GM21367 (cell line): ENCODE data around the gene NOS1AP.
A peak's percentile ranks its signal among the peaks of the same experiment; 100 is the strongest.

ENCODE experiments used
- ATAC-seq: cut with Tn5 transposase; IDR thresholded peaks from one replicate; pipeline ENCODE4 v1.9.1; 2021; ENCODE audit not compliant: unreplicated experiment

NOS1AP gene

DNA sequence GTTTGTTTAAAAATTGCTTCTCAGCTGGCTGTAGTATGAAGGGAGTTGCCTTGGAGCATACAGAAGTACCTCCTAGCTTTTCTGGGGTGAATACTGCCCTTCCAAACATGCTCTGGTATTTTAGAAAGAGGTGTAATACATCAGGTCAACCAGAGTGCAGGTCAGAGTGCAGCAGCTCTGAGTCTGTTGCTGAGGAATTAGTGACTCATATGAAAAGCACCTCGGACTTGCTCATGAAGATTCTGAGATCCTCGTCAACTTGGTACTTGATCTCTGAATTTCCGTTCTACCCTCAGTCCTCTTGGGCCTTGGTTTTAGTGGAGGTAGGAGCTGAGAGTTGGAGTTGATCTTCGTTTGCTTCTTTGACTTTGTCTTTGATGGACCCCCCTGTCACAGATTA lies 67.3 kb downstream of the NOS1AP start:
- no peak for ATAC-seq

DNA sequence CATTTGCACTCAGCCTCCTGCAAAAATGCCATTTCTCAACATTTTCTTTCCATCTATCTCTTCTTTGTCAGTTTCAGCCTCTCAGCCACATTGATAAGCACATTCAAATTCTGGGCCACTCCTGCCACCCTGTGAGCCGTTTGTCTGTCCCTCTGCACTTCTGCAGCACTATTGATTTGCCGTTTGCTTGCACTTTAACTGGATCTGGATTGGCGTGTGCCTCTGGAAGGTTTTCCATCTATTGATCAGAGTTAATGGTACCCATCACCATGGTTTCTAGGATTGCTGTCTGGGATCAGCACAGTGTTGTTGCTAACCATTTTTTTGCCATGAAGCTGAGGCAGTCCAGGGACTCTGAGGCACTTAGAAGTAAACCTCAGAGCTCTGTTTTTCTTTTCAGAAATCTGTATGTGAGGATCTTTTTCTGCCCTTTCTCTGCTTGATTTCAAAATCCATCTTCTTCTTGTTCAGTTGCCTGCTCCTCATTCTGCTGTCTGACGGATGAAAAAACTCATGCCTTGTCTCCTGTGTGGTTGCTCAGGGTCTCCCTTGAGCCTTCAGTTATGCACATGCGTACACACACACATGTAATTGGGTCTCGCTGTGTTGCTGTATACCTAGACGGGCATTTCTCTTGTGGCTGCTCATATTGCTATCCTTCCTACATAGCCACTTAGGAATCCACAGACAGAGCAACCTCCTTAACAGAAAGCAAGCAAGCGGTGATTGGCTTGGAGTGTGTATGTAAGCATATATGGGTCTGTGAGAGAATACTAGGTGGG lies 67.9 kb downstream of the NOS1AP start:
- no peak for ATAC-seq

DNA sequence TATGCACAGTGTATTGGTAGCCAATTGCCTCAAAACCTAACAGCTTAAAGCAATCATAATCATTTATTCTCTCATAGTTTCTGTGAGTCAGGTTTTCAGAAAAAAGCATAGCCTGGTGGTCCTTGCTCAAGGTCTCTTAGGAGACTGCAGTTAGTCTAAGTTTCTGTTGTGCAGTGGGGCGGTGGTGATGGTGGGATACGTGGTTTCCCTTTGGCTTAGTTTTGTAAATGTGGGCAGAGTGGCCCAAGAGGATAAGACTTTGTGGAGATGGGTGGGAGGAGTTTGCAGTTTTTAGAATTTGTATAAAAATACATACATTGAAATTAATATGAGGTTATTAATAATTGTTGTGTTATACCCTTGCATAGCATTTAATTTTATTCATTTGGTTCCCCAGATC lies 68.6 kb downstream of the NOS1AP start:
- ATAC-seq: no peak

DNA sequence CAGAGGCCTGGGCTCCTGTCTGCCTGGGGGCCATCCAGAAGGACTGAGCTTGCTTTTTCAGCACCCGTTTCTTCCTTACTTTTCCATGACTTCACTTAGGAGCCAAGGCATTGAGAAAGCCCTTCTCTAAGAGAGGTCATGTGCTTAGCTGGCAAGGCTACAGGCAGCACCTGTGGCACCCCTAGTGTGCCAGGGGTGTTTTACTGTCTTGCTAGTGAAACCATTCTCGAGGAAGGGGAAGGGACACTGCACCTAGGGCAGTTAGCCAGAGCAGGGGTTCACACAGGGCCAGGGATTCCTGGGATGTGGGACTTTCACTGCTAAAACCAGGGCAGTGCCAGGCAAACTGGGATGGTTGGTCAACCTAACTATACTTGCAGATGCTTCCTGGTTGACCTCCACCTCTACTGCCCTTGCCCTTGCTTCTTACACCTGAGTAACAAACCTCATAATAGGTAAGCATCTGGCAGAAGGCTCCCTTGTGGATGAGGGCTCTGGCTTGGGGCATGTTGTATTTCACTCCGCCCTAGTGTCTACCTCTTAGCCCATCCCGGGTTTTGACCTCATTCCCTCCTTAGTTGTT lies 69.2 kb downstream of the NOS1AP start:
- no peak for ATAC-seq

DNA sequence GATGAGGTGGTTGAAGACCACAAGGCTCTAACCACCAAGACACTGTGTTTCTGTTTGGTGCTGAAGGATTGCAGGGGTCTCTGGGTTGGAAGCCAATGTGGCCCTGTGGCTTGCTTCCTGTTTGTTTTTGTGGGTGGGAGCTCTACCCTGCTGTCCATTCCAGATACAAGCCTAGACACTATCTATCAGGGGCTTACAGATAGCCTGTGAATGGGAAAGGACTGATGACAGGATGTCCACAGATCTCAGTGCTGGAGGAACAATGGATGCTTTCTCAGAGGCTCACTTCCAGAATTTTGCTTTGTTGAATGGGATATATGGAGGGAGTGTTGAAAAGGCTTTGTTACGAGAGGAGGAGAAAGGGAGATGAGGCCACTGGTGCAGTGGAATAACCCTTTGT lies 69.7 kb downstream of the NOS1AP start:
- no peak for ATAC-seq

DNA sequence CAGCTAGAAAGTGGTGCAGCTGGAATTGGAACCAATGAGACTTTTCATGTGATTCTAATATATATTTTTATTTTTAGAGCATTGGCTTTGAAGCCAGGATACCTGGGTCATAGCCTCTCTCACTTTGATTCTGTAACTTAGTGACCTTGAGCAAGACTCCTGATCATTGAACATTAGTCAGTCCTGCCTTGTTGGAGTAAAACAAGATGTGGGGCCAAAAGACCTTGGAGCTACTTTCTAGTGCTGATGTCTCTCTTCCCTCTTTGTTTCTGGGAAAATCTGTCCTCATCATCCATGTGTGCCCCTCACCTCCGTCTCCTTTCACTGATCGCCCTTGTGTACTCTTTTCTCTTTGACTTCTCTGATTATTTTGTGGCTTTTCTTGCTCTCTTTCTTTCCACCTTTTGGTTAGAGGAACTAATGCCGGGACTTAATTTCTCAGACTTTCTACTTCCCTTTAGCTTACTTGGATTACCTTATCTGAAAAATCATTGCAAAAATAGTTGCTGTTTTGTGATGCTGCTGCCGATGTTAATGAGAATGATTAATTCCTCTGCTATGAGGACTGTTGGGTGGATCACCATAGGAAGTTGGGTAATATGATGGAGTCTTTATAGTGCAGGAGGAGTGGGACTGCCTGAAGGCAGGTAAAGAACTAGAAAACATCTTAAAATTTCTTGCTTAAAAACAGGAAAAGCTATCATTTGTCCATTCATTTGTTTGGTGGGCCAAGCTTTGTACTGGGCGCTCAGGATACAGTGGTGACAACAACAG lies 72.0 kb downstream of the NOS1AP start:
- no peak for ATAC-seq

DNA sequence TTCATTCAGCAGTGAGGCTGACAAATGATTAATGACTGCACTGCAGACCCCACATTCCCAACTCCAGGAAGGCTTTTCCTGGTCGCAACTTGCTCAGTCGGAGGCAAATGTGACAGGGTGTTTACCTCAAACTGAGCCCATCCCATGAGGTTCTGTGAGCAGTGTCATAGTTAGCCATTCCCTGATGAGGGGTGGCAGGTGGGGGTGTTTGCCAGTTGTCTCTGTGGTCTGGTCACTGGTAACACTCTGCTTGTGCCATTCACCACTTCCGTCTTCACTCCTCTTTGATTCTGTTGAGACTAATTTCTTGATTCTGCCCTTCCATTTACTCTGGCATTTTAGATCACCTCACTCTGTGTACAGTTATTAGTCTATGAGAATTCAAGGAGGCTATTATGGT lies 73.5 kb downstream of the NOS1AP start:
- no peak for ATAC-seq

DNA sequence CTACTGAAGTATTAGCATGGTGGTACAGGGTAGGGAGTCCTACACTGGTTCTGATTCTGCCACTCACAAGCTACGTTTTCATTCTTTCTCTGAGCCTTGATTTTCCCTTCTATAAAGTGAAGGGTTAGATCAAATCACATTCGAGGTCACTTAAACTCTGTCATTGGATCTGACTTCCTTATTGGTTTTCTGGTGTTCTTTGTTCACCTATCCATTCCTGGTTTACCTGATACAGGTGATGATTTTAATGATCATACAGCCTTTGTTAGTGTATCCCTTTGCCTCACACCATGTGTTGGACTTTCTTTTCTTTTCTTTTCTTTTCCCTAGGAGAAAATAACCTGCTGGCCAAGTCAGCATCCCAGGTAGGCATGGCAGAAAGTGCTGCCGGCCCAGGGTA lies 74.8 kb downstream of the NOS1AP start:
- no peak for ATAC-seq

DNA sequence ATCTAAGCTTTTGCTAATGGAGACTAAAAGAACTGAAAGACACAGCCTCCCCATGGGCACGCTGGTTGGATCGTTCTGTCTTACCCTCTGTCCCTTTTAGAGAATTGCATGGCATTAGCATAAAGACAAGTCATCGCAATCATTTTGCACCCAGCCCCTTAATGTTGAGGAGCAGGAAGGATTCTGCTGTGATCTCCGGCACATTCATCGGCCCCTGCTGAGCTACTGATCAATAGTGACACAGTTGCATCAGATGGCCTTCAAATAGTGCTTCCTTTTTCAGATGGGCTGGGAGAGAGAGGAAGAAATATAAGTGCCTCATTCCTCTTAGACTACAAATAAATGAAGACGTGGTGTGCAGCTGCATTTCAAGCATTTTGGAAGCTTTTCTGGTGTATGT lies 75.4 kb downstream of the NOS1AP start:
- ATAC-seq: no peak

DNA sequence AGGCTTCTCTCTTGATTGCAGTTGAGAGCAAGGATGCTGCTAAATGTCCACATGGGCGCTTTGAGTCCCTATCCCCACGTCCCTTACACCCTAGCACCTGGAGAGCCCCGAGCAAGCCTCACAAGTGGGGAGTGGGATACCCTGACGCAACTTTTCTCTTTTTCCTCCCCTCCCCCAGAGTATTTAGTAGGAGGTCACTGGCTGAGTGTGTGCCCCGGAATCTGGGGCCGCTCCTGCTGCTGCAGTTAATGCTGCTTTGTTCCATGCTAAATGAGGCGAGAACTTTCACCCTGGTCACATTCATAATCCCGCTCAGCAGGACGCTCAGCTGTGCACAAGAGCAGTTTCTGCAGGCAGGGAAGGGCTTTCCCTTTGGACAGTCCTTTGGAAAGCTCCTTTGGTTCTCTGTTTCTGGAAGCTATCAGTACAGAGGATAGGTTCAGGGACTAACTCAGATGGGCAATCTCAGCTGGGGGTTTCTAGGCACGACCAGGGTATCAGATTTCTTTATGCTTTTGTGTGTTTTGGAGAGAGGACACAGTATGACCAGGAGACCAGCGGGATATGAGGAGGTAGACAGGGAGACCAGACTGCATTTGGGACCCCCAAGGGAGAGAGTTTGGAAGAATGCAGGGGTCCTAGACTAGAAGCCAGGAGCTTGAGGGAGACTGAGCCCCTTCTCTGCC lies 75.9 kb downstream of the NOS1AP start:
- ATAC-seq: no peak

DNA sequence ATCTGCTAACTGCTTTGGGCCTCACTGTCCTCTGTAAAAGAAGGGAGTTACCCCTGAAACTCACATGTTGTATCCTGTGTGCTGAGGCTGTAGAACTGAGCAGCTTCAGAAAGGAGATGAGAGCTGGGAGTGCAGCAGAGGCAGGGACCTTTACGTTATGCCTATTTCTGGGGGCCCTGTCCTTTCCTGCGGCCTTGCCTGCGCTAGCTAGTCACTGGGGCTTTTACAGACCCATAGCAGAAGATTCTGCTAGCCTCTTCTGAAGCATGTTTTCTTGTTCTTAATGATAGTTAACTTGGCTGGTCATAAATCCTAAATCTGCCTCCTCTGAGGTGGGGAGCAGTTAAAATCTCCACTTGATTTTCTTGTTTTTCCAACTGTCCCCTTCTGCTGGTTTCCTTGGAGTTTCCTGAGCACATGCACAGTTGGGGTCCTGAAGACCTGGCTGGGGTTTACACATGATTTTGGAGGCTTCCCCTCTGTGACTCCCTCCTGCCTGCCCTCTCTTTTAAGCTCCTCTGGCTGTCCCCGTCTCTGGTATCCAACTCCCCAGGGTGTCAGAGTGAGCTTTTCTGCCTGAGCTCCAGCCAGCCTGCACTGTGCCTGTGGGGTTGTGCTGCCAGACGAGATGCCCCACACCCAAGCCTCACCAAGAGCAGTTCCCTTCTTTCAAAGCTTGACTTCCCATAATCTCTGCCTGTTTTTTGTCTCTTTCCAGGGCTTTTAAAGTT lies 76.6 kb downstream of the NOS1AP start:
- ATAC-seq: no peak

DNA sequence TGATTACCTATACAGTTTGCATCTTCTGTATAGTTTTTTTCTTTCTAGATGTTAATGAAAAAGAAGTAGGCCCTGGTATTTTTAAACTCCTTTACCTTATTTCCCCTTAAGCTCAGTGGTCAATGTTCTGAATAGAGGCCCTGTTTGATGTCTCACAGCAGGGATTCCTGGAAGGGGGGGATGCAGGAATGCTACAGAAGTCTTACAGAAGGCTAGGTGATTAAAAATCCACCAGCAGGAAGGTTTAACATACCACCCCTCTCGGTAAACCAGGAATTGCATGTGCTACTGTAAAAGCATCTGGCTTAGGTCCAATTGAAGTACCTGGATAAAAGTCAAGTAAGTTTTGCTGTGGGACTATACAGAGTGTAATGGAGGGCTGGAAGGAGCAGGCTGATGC lies 78.3 kb downstream of the NOS1AP start:
- ATAC-seq: no peak

DNA sequence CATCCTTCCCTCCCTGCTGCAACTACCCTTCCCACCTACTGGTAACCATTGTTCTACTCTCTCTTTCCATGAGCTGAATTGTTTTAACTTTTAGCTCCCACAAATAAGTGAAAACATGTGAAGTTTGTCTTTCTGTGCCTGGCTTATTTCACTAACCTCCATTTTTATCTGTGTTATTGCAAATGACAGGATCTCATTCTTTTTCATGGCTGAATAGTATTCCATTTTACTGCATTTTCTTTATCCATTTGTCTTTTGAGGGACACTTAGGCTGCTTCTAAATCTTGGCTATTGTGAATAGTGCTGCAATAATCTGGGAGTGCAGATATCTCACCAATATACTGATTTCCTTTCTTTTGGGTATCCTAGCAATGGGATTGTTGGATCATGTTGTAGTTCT lies 80.6 kb downstream of the NOS1AP start:
- ATAC-seq: no peak

DNA sequence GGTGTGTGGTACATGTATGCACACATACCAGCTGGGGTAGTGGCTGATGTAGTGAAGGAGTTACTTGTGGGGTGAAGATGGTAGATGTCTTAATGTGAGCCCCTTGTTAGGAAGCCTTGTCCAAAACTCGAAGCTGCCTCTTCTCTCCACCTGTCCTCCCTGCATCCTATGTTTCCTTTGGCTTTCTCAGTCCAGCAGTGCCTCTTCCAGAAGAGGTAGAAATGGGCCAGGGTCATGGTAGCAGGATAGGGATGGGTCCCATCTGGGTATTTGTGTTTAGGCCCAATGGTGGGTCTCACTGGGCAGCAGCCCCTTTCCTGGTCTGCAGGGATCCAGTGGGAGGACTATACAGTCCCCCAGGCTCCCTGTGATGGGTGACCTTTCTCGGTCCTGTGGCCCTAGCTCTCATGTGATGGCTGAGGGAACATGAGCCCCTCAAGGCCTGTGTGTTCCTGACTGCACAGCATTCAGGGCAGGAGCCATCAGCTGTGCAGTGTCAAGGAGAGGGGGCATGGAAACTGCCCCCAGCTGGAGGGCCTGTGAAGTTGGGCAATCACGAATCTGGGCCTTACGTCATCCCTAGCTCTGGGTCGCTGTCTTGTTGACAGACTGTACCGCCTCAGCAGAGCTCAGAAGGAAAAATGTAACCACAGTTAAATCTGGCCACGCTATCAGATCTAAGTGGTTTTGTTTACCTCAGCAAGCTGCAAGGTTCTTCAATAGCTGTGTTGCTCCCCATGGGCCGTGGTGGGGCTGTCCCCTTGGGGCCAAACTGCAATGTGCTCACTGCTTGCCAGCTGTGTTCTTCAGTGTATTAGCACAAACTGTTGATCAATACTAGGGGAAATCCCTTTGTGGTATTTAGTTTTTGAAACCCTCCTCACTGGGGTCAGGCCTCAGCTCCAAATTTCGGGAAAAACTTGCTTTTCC lies 82.7 kb downstream of the NOS1AP start:
- ATAC-seq: peak; percentile 56

DNA sequence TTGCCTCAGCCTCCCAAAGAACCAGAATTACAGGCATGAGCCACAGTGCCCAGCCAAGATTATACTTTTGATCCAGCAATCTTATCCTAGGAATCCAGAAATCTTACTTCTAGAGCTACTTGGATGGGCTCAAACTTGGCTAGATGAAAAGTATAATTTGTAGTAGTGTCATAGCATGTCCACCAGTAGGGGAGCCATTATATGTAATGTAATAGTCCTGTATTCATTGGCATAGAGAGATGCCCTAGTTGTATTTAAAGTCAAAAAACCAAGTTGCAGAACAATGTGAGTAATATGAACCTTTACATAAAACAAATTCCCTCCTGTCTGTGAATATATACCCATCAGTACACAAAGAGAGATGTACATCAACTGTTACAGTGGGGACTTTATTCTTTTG lies 83.9 kb downstream of the NOS1AP start:
- ATAC-seq: no peak

DNA sequence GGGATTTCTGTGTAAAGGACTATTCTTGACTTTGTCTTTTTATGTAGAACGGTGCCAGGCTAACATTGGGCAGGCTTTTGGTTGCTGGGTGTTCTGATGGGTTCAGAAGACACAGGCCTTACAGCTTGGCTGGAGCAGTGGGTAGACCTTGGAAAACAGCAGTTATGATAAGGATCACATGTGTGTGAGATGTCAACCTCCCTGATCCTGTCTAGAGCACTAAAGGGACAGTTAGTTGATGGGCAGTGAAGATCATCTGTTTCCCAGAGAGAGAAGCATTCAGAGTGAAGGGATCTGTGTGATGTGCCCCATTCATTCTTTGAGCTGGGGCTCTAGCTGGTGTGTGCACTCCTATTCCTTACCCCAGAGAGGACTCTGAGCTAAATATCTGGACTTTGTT lies 88.0 kb downstream of the NOS1AP start:
- no peak for ATAC-seq

DNA sequence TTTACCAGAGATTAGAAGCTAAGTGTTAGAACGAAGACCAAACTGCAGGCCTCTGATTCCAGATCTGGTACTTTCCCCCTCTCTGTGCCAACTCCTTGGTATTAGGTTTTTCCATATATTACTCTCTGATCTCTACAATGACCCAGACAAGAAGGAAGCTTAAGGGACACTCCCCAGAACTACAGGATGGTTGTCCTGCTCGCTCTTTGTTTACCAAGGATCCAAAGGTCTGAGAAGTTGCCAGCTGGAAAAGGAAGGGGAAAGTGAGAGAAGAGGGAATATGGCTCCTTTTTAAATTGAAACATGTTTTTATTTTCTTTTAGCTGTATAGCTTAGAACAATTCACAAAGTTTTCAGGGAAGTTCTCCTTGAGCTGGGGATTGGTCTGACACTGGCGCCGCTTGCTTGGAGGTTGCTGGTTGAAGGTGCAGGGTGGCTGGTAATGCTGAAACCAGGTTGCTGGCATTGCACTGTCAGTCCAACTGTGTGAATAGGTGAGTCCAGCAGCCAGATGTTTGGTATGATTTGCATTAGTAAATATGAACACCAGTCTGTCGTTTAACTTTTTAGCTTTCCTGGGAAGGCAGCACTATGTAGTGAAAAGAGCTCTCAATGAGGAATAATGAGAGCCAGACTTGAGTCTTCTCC lies 89.3 kb downstream of the NOS1AP start:
- ATAC-seq: no peak

DNA sequence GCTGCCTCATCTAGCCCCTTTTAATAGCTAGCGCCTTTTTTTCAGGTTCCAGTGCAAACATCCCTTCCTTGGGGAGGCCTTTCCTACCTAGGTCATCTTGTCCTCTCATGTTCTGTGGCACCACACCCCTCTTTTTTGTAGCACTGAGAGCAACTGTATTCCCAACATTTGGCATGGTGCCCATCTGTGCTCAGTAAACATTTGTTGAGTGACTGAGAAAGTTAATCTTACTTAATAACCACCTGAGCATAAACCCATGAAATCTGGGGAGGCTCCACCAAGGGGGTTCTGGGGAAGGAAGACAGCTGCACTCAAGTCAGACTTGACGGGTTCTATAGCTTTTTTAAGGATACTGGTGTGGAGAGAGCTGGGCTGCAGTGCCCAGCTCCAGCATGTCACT lies 90.0 kb downstream of the NOS1AP start:
- no peak for ATAC-seq

DNA sequence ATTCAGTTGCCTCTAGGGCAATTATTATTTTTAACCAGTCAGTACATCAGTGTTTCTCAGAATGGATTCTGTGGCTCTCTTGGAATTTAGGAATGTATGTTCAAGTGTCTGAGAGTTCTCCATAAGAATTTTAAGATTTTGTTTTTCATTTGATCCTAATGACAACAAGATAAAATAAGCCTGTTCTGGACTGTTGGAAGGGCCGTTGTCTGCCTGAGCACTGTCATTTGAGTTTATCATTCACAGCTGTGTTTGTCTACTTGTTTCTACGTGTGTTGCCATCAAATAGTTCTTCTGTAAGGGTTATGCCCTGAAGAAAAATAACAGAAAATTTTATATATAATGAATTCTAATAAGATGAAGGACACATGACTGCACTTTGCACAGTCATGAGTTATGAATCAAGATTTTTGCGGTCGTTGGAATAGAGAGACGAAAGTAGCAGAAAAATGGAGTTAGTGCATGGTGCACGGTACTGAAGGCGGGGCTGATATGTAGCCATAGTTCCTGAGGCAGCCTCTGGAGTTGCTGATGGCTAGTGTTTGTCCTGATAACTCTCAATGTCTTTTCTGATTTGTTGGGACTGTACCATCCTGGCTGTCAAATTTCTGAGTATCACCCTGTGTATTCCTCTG lies 92.5 kb downstream of the NOS1AP start:
- no peak for ATAC-seq
